Stimulated activated CD8-positive, alpha-beta memory T cell treated with anti-CD3 and anti-CD28 coated beads, Interleukin-12 subunit alpha, Interleukin-12 subunit beta, amount 100 ng/mL, for 24 hours (primary cell): Measurements from ENCODE around the gene ATP13A2.
"Not testable (repeated sequence)": the region's sequence is repeated elsewhere in the genome, so short reads cannot be mapped to it uniquely, and the experiment has no call there.

ENCODE experiments used
- DNase-seq: peaks from one replicate; pipeline ENCODE4 v3.0.0-alpha.2; 2020; ENCODE audit errors: extremely low read depth

ATP13A2 gene

DNA sequence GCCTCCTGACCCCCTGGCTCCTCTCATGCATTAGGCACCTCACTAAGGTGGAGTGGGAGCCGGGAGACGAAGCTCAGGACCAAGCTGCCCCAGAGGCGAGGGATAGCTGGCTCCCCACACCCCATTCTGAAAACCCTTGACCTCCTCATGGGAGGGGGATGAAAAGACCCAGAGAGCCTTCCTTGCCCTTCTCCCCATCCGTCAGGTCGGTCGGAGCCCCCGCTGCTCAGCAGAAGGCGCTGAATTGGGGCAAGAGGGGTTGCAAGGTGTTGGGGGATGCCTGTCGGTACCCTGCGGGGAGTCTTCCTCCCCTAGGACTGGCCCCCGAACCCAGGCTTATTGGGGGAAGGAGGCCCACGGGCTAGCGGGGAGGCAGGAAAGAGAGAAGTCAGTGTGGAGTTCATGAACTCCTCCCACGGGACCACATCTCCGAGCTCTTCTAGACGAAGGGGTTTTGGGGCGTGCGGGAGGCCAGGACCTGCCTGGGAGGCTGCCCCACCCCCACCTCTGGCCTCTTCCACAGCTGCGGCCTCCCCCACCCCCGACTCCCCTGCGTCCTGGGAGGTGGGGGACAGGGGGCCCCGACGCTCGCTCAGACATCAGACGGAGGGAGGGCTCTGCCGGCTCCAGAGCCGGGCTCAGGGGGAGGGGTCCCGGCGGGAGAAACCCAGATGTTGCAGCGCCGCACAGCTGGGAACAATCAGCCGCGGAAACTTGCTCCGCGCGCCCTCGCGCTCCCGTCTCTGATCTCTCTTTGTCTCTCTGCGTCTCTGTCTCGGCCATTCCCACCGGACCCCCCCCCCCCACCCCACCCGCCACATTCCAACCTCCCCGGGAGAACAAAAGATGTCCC is 32.0 kb downstream of the ATP13A2 start:
- DNase-seq = no peak

DNA sequence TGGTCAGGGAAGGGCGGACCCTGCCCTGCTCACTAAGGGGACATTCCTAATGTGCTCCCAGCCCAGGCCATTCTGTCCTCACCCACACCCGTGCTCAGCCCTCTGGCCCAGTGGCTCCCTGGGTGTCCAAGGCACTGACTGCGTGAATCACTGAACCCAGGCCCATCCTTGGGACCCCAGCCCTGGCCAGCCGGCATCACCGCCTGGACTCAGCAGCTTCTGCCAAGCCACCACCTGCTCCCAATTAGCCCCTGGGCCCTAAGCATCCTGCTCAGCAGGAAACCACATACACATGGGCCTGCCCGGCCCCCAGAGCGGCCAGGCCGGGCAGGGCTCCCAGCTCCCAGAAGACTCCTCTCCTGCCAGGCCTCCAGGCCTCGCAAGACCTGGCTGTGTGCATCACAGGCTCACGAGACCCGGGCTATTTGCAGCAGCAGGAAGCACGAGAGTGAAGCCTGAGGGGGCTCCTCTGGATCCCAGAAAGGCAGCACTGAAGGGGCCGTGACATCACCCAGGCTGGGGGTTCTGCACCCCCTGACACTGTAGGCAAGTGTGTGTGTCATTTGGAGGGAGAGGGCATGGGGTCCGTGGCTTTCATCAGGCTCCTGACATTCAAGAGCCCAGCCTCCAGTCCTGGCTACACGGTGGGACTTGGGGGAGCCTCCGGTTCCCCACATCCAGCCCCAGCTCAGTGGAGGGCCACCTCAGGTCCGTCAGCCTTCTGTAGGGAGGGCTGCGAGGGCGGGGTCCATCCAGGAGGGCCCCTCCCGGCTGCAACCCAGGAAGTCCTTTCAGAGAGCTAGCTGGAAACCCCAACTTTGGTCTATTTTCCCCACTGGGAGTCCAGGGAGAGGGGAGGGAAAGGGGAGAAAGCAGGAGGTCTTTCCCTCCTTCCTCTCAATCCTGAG is 32.9 kb downstream of the ATP13A2 start:
- no peak for DNase-seq

DNA sequence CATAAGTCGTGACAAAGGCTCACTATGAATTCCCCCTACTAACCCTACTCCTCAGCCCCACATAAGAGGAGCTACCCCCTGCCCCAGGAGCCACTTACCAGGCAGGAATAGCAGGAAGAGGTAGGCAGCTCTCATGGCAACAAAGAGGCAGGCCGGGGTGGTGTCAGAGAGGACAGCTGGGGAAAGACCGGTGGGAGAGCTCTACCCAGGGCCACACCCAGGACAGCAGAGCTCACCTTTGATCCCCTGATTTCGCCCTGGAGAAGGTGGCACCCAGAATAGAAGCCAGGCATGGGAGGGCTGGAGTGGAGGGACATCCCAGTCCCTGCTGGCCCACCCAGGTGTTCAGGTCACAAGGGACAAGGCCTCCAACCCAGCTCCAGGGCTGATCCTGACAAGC is 33.6 kb downstream of the ATP13A2 start:
- DNase-seq = no peak

DNA sequence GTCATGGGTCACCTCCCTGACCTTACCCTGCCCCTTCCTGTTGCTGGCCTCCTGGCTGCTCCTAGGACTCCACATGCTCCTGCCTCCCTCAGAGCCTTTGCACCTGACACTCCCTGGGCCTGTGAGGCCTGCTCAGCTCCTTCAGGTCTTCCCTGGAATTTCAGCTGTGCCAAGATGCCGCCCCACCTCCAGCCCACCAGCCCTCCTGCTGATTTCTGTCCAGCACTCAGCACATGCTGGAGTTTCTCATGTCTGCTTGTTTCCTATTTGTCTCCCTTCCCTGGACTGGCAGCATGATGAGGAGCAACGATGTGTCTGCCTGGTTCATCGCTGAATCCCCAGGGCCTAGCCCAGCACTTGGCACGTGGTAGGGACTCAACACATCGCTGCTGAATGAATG is 34.4 kb downstream of the ATP13A2 start:
- DNase-seq = no peak

DNA sequence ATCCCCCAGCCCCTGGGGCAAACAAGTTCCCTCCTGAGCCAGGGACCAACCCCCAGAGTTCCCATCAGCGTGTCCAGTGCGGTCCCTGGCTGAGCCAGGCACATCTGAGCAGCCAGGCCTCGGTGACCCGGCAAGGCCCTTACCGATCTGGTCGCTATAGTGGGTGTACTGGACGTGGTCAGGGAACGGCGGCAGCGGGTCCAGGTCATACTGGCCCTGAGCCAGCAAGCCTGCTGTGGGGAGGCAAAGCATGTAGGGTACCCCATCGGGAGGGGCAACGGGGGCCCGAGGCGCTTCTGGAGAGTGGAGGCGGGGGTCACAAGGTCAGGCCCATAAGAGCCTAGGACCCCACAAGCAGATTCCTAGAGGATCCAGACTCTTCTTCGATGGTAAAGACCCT is 34.8 kb downstream of the ATP13A2 start:
- no peak for DNase-seq

DNA sequence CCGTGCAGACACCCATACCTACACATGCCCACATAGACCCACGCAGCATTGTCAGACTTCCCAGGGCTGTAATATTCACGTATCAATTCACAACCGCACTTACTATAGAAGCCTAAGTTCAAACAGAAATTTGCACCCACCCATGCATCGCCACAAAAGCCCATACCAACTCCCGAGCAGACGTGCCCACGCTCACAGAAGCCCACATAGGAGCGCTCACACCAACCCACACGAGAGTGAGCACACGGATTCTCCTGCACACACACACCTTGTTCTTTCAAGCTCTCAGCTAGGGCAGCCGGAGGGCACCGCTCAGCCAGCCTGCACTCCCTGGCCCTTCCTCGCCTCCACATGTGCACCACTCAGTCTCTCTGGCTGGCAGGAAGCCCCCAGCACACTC is 35.9 kb downstream of the ATP13A2 start:
- no peak for DNase-seq

DNA sequence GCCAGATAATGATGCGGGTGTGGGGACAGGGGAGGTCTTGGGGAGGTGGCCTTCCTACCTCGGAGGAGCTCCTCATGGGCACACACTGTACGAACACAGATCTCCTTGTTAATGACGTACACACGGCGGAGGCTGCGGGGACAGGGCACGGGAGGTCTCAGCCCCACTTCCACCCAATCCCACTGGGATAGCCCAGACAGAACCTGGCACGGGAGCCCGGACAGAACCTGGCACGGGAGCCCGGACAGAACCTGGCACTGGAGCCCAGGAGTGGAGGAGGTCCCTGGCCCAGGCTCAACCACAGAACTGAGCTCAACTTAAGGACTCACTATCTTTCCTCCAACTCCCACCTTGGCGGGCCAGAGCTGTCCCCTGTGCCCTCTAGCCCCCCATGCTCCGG is 36.5 kb downstream of the ATP13A2 start:
- no peak for DNase-seq

DNA sequence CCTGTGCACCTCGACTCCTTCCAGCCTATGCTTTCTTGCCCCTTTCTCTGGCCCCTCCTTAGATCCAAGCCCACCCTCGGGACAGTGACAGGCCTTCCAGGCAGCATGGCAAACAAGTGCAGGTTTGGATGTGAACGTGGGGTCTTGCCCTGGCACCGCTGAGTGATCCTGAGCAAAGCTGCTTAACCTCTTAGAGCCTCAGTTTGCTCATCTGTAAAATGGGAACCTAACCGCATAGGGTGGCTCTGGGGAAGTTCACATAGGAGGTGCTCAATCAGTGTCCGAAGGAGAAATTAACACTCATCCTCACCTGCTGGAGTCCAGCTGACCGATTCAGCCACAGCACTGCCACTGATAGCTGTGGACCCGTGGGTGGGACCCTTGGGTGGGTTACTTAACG is 38.5 kb downstream of the ATP13A2 start:
- DNase-seq = no peak

DNA sequence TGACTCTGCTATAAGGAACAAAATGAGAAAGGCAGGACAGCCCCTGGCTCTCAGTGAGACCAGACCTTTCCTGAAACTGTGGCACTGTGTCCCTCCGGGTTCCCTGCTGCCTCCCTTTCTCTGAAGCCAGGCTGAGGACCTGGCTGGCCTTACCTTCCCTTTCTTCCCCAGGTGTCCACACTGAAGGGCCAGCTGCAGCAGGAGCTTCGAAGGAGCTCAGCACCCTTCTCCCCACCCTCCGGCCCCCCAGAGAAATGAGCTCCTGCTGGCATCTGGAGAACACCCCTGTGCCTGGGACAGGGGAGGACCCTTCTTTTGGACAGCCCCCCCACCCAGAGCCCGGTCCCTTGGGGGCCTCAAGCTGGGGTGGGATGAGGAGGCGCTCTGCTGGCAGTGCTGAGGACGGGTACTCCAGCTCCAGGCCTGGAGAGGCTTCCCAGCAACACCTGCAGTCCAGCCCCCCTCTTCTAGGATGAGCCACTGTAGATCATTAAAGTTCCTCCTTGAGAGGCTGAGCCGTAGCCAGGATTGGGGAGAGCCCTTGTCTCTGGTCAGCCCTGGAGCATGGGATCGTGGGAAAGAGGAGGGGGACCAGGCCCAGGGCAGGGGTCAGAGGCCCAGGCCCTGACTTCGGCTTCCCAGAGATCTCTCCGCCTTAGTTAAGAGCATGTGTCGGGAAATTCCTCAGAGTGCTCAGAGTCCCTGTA is 39.4 kb downstream of the ATP13A2 start:
- no peak for DNase-seq

DNA sequence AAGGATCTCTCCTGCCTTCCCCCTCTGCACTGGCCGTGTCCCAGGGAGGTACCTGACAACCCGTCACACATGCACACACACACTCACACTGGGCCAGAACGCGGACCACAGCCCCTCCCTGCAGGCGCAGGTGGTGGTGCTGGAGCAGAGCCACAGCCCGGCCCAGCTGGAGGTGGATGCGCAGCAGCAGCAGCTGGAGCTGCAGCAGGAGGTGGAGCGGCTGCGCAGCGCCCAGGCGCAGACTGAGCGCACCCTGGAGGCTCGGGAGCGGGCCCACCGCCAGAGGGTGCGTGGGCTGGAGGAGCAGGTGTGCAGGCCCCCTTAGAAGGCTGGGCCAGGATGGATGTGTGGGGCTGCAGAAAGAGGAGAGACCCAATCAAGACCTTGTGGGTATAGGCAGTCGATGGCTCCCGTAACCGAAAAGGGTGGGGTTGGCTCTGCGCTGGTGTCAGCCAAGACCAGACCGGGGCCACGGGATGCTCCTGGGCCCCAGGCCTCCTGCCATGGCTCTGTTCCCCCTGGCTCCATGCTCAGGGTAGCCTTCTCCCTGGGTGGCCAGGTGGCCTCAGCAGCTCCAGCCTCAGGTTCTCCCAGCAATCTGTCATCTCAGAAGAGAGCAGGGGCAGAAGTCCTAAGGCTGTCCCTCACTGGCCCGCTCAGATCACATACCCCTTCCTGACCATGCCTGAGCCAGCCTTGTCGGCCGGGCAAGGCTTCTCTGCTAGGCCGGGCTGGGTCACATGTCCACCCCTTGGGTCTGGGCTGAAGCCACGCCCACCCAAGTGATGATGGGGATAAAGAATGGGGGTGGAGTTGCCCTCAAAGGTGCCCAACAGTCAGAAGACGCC is 40.2 kb downstream of the ATP13A2 start:
- DNase-seq = no peak

DNA sequence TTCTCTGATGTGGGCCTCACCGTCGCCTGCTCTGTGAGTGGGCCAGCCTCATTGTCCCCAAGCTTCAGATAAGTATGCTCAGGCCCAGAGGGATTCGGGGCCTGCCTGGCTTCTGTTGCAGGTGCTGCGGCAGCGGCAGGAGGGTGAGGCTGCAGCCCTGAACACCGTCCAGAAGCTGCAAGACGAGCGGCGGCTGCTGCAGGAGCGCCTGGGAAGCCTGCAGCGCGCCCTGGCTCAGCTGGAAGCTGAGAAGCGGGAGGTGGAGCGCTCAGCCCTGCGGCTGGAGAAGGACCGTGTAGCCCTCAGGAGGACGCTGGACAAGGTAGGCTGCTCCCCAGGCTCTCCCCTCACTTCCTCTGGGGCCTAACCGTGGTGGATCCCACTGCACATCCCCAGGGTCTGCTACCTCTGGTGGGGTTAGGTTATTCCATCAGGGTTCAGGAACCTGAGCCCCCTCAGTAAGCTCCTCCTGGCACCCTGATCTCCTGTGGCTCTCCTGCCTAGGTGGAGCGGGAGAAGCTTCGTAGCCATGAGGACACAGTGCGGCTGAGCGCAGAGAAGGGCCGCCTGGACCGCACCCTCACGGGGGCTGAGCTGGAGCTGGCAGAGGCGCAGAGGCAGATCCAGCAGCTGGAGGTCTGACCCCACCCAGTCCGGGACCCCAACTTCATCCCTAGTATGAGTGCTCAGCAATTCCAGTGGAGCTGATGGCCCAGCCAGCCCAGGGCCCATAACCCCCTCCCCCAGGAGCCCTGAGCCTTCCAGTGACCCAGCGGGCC is 41.4 kb downstream of the ATP13A2 start:
- no peak for DNase-seq

DNA sequence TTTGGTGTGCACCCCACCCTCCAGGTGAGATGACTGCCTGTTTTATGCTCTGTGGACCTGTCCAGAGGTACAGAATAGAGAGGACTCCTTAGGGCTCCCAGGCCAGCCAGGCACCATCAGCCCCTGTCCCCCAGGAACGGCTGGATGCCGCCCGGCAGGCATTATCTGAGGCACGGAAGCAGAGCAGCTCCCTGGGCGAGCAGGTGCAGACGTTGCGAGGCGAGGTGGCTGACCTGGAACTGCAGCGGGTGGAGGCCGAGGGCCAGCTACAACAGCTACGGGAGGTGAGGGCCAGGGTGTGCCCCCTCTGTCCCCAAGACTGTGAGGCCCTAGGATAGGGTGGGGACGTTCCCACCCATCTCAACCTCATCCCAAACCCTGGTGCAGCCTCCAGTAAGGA is 42.1 kb downstream of the ATP13A2 start:
- DNase-seq = no peak

DNA sequence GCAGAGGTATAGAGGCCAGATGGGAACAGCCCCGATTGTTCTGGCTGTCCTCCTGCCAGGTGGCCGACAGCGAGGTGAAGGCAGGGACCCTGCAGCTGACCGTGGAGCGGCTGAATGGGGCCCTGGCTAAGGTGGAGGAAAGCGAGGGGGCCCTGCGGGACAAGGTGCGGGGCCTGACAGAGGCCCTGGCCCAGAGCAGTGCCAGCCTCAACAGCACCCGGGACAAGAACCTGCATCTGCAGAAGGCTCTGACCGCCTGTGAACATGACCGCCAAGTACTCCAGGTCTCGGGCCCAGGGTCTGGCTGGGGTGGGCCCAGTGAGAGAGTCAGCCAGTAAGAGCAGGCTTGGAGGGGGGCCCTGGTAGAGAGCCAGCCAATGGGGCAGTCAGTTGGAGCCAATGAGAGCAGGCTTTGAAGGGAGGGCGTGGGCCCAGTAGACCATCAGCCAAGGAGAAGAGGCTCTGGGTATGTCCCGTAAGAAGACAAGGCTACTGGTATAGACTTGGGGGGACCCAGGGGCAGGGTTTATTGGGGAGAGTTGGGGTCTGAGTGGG is 42.6 kb downstream of the ATP13A2 start:
- no peak for DNase-seq

DNA sequence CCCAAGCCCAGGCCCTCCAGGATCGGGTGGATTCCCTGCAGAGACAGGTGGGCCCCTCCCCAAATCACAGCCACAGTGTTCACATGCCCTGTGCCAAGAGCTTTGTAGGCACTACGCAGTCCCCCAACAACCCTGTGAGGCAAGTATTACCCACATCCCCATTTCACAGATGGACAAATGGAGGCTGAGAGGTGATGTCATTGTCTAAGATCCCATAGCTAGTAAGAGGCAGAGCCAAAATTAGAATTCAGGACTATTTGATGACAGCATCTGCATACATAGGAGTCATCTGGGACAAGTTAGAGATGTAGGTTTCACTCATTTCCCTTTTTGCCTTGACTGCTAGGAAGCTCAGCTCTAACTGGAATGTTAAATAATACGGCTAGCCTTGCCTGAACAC is 43.4 kb downstream of the ATP13A2 start:
- no peak for DNase-seq

DNA sequence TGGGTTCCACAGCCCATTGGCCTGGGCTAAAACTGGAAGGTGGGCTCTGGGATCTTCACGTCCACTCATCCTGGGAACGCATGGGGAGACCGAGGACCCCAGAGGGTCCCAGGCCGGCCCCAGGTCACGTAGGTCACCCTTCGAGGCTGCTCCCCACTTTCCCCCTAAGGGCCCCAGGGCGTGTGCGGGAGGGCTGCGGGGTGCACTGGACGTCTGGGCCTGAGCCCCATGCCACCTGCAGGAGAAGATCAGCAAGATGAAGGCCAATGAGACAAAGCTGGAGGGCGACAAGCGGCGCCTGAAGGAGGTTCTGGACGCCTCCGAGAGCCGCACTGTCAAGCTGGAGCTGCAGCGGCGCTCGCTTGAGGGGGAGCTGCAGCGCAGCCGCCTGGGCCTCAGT is 43.8 kb downstream of the ATP13A2 start:
- no peak for DNase-seq

DNA sequence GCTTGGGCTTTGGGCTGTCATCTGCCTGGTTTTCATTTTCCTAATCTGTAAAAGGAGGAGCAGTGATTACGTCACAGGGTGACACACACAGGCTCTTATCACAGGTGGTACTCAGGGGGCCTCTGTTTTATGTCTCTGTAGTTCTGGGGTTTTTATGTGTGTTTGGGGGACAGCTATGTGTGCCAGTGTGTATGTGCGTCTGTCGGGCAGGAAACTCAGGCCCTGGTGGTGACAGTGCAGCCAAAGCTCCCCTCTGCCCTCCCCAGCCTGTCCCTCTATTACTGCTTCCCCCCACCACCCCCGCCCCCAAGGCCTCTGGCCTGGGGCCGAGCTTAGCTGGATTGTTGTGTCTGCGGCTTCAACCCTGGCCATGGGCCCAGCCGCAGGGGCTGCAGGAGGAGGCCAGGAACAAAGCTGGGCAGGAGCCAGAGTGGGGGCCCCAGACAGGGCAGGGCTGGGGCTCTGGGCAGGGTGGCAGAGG is 44.6 kb downstream of the ATP13A2 start:
- no peak for DNase-seq

DNA sequence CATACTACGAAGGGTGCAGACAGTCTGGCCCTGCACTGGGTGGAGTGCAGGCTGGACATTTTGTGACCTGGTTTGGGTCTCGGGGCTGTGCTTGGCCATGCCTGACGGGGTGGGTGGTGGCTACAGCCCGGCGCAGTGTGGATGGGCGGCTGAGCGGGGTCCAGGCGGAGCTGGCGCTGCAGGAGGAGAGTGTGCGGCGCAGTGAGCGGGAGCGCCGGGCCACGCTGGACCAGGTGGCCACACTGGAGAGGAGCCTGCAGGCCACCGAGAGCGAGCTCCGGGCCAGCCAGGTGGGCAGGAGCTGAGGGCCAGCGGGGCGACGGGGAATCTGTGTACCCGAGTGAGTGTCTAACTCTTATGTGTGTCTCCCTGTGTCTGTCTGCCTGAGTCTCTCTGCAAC is 45.4 kb downstream of the ATP13A2 start:
- DNase-seq = no peak

DNA sequence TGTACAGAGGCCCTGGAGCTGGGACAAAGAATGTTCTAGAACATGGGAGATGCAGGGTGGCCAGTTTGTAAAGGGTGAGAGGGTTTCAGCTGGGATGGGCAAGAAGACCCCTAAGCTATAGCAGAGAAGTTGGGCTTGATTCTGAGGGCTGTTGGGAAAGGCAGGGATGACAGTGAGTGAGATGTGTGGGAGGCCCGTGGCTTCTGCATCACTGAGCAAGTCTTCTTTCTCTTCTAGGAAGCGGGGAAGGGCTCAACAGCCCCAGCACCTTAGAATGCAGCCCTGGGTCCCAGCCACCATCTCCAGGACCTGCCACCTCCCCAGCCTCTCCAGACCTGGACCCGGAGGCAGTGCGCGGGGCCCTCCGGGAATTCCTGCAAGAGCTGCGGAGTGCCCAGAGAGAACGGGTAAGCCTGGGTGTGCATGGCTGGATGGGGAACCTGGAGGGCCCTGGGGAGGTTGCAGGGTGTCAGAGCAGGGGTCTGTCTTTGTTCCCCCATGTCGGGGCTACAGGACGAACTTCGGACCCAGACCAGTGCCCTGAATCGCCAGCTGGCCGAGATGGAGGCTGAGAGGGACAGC is 46.2 kb downstream of the ATP13A2 start:
- DNase-seq = no peak

DNA sequence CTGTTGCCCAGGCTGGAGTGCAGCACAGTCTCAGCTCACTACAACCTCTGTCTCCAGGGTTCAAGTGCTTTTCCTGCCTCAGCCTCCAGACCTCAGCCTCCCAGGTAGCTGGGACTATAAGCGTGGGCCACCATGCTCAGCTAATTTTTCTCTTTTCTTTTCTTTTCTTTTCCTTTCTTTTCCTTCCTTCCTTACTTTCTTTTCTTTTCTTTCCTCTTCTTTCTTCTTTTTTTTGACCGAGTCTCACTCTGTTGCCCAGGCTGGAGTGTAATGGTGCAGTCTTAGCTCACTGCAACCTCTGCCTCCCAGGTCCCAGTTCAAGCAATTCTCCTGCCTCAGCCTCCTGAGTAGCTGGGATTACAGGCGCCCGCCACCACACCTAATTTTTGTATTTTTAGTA is 47.6 kb downstream of the ATP13A2 start:
- not testable (repeated sequence) for DNase-seq
